BE2C (cell line): Measurements from ENCODE around the gene NCOA6.
A peak's percentile ranks its signal among the peaks of the same experiment; 100 is the strongest.

Experiments used
- DNase-seq: peaks from one replicate; pipeline ENCODE4 v3.0.0-alpha.2; 2020
- H3K27me3 ChIP-seq: fragments of 250-450 bp; sonication (Bioruptor Pico); 2 replicates; pipeline ENCODE4 v1.5.1; 2020; ENCODE audit warnings: mild to moderate bottlenecking
- H3K36me3 ChIP-seq: fragments of 250-450 bp; sonication (Bioruptor Pico); 2 replicates; pipeline ENCODE4 v1.5.1; 2020; ENCODE audit warnings: mild to moderate bottlenecking
- H3K4me1 ChIP-seq: fragments of 250-450 bp; sonication (Bioruptor Pico); 2 replicates; pipeline ENCODE4 v1.5.1; 2020
- H3K4me3 ChIP-seq: 2 replicates; pipeline ENCODE4 v1.5.1; 2011; ENCODE audit warnings: low read depth, low read length
- H3K9me3 ChIP-seq: fragments of 250-450 bp; sonication (Bioruptor Pico); 2 replicates; pipeline ENCODE4 v1.5.1; 2020
- TF ChIP-seq, protein P1 (sequence below): IDR thresholded peaks from 2 replicates; pipeline ENCODE4 v1.5.1; 2012; ENCODE audit warnings: mild to moderate bottlenecking, low read depth, low read length

Gene NCOA6

GRCh38 chr20:34824452-34824805 is 1.0 kb downstream of the NCOA6 start:
- peak; percentile 24 for DNase-seq
- Histone ChIP-seq H3K36me3 (no peaks in the 10 kb centered on the region), H3K9me3 (no peaks in the 10 kb centered on the region), H3K4me3 (peak overlapping the region; percentile 71), H3K27me3 (no peaks in the 10 kb centered on the region), H3K4me1 (no peaks in the 10 kb centered on the region)
- TF ChIP-seq, protein P1, sequence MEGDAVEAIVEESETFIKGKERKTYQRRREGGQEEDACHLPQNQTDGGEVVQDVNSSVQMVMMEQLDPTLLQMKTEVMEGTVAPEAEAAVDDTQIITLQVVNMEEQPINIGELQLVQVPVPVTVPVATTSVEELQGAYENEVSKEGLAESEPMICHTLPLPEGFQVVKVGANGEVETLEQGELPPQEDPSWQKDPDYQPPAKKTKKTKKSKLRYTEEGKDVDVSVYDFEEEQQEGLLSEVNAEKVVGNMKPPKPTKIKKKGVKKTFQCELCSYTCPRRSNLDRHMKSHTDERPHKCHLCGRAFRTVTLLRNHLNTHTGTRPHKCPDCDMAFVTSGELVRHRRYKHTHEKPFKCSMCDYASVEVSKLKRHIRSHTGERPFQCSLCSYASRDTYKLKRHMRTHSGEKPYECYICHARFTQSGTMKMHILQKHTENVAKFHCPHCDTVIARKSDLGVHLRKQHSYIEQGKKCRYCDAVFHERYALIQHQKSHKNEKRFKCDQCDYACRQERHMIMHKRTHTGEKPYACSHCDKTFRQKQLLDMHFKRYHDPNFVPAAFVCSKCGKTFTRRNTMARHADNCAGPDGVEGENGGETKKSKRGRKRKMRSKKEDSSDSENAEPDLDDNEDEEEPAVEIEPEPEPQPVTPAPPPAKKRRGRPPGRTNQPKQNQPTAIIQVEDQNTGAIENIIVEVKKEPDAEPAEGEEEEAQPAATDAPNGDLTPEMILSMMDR = no peak

- Histone ChIP-seq H3K27me3 (no peaks in the 10 kb centered on the region), H3K4me1 (no peaks in the 10 kb centered on the region), H3K9me3 (no peaks in the 10 kb centered on the region), H3K4me3 (peak overlapping the region; percentile 71), H3K36me3 (no peaks in the 10 kb centered on the region)
- TF ChIP-seq, protein P1 = no peak
- DNase-seq = no peak
Observed at GRCh38 chr20:34824026-34824425, 1.4 kb downstream of the NCOA6 start.

- no peak overlapping the region for H3K4me3 ChIP-seq
- TF ChIP-seq, protein P1 = no peak
- DNase-seq = no peak
- H3K9me3 ChIP-seq = no peaks in the 10 kb centered on the region
- H3K27me3 ChIP-seq = no peaks in the 10 kb centered on the region
- 0 out of 2 replicates have a peak, but pooled peaks cover 2% of the 10 kb centered on the region for H3K36me3 ChIP-seq
- H3K4me1 ChIP-seq = no peaks in the 10 kb centered on the region
Observed at GRCh38 chr20:34820805-34821578, 4.5 kb downstream of the NCOA6 start.

DNA sequence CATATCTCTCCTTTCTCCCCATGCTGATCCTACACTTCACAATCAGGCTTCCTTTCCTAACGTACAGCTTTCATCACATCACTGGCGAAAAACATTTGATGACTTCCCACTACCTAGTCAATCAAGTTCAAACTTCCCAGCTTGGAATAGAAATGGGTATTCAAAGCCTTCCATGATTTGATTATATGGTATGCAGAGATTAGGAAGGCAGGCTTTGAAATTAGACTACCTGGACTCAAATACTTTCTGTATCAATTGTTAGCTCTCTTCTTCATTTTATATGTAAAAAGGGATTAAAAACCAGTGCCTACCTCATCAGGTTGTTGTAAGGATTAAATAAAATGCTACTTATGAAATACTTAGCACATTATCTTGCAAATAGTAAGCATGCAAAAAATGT is 7.7 kb downstream of the NCOA6 start:
- no peaks in the 10 kb centered on the region for H3K9me3 ChIP-seq
- TF ChIP-seq, protein P1 = no peak

GRCh38 chr20:34817072-34817471 is 8.4 kb downstream of the NCOA6 start:
- Histone ChIP-seq H3K27me3 (no peaks in the 10 kb centered on the region), H3K36me3 (0 out of 2 replicates have a peak, but pooled peaks cover 2% of the 10 kb centered on the region), H3K9me3 (no peaks in the 10 kb centered on the region), H3K4me1 (no peaks in the 10 kb centered on the region), H3K4me3 (no peak overlapping the region)
- DNase-seq = no peak
- TF ChIP-seq, protein P1 = no peak

More for the DNA sequence above, 7.7 kb downstream of the NCOA6 start:
- Histone ChIP-seq H3K36me3 (0 out of 2 replicates have a peak, but pooled peaks cover 2% of the 10 kb centered on the region), H3K4me3 (no peak overlapping the region), H3K4me1 (no peaks in the 10 kb centered on the region), H3K27me3 (no peaks in the 10 kb centered on the region)
- DNase-seq = no peak

GRCh38 chr20:34815636-34816035 is 9.8 kb downstream of the NCOA6 start:
- no peaks in the 10 kb centered on the region for H3K9me3 ChIP-seq
- 0 out of 2 replicates have a peak, but pooled peaks cover 2% of the 10 kb centered on the region for H3K36me3 ChIP-seq
- H3K4me1 ChIP-seq = no peaks in the 10 kb centered on the region
- TF ChIP-seq, protein P1 = no peak
- H3K4me3 ChIP-seq = no peak overlapping the region
- no peak for DNase-seq
- H3K27me3 ChIP-seq = no peaks in the 10 kb centered on the region
